Measurements from ENCODE around the gene P2RX4. TPM values are rescaled to one million over a fixed set of nuclear protein-coding genes. Genes with fewer than 3 reads are reported as not detected.

Gene P2RX4
- polyA plus RNA-seq, 1 experiment: 18.9 TPM

DNA sequence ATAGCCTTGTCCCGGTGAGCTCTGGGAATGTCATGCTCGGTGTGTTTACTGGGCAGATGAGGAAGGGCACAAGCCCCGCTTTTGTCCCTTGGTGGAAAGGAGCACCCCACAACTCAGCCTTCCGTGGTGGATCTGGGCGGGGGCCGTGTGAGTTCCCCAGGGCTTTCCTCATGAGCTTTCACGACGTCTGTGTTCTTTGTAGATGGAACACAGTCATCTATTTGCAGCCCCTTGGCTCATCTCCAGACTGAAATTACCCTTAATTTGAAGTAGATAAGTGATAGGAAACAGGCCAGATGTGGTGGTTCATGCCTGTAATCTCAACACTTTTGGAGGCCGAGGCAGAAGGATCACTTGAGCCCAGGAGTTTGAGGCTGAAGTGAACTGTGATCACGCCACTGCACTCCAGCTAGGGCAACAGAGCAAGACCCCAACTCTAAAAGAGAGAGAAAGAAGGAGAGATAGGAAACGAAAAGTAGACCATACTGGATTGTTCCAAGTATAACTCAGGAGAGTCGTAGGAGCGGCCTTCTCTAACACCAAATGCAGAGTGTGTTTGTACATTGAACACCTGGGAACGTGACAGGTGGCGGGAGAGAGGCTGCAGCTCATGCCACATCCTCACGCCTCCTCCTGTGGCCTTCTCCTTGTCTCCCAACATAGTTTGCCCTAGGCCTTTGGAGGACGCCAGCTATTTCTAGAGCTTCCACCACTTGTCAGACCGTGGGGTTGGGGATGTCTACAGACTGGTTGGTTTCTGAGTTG, 8.8 kb downstream of the P2RX4 start:
- POLR2A ChIA-PET: no interaction called here
- CTCF ChIA-PET: no interaction called here
- Histone ChIP-seq H3K4me3 (ENCODE audit: low read depth, low read length) (no peak overlapping the region), H3K27me3 (ENCODE audit: control insufficient read depth, insufficient read depth, low read length) (no peaks in the 10 kb centered on the region), H3K9me3 (ENCODE audit: control insufficient read depth, insufficient read depth, low read length) (no peaks in the 10 kb centered on the region), H3K27ac (ENCODE audit: low read depth, low read length) (no peak overlapping the region)
- no peak for DNase-seq (ENCODE audit: low read depth, low spot score)
- TF ChIP-seq, protein P1, sequence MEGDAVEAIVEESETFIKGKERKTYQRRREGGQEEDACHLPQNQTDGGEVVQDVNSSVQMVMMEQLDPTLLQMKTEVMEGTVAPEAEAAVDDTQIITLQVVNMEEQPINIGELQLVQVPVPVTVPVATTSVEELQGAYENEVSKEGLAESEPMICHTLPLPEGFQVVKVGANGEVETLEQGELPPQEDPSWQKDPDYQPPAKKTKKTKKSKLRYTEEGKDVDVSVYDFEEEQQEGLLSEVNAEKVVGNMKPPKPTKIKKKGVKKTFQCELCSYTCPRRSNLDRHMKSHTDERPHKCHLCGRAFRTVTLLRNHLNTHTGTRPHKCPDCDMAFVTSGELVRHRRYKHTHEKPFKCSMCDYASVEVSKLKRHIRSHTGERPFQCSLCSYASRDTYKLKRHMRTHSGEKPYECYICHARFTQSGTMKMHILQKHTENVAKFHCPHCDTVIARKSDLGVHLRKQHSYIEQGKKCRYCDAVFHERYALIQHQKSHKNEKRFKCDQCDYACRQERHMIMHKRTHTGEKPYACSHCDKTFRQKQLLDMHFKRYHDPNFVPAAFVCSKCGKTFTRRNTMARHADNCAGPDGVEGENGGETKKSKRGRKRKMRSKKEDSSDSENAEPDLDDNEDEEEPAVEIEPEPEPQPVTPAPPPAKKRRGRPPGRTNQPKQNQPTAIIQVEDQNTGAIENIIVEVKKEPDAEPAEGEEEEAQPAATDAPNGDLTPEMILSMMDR (IDR thresholded peaks at IDR 0.05; ENCODE audit: low read depth, low read length): no peak

DNA sequence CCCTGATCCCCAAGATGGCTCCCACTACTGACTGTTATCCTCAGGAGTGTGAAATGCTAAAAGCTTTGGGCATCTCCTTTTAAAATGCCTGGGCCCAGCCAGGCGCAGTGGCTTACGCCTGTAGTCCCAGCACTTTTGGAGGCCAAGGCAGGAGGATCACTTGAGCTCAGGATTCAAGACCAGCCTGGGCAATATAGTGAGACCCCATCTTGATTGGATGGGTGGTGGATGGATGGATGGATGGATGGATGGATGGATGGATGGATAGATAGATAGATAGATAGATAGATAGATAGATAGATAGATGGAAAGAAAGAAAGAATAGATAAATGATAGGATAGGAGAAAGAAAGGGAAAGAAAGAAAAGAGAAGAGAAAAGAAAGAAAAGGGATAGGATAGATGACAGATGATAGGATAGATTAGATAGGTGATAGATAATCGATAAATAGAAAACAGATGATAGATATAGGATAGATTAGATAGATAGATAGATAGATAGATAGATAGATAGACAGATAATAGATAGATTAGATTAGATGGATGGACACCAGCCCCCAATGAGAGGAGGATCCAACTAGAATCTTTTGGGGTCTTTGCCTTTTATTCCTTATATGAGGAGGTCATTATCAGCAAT, 9.5 kb downstream of the P2RX4 start:
- no peak overlapping the region for H3K27ac ChIP-seq (ENCODE audit: low read depth, low read length)
- CTCF ChIA-PET: no interaction called here
- no peaks in the 10 kb centered on the region for H3K9me3 ChIP-seq (ENCODE audit: control insufficient read depth, insufficient read depth, low read length)
- H3K4me3 ChIP-seq (ENCODE audit: low read depth, low read length): no peak overlapping the region
- POLR2A ChIA-PET: no interaction called here
- TF ChIP-seq, protein P1 (IDR thresholded peaks at IDR 0.05; ENCODE audit: low read depth, low read length): no peak
- no peak for DNase-seq (ENCODE audit: low read depth, low spot score)
- no peaks in the 10 kb centered on the region for H3K27me3 ChIP-seq (ENCODE audit: control insufficient read depth, insufficient read depth, low read length)

DNA sequence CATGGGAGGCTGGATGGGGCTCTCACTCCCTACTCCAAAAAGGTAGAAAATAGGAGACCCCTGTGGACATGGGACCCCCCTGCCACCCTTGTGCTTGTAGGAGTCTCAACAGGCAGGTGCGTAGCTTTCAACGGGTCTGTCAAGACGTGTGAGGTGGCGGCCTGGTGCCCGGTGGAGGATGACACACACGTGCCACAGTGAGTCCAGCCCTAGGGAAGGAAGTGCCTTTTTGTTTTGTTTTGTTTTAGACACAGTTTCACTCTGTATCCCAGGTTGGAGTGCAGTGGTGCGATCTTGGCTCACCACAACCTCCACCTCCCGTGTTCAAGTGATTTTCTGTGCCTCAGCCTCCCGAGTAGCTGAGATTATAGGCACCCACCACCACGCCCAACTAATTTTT, 12.9 kb downstream of the P2RX4 start:
- CTCF ChIA-PET: no interaction called here
- Histone ChIP-seq H3K9me3 (ENCODE audit: control insufficient read depth, insufficient read depth, low read length) (no peaks in the 10 kb centered on the region), H3K27me3 (ENCODE audit: control insufficient read depth, insufficient read depth, low read length) (no peaks in the 10 kb centered on the region), H3K4me3 (ENCODE audit: low read depth, low read length) (no peak overlapping the region), H3K27ac (ENCODE audit: low read depth, low read length) (no peak overlapping the region)
- POLR2A ChIA-PET: no interaction called here
- no peak for DNase-seq (ENCODE audit: low read depth, low spot score)
- TF ChIP-seq, protein P1 (IDR thresholded peaks at IDR 0.05; ENCODE audit: low read depth, low read length): no peak

DNA sequence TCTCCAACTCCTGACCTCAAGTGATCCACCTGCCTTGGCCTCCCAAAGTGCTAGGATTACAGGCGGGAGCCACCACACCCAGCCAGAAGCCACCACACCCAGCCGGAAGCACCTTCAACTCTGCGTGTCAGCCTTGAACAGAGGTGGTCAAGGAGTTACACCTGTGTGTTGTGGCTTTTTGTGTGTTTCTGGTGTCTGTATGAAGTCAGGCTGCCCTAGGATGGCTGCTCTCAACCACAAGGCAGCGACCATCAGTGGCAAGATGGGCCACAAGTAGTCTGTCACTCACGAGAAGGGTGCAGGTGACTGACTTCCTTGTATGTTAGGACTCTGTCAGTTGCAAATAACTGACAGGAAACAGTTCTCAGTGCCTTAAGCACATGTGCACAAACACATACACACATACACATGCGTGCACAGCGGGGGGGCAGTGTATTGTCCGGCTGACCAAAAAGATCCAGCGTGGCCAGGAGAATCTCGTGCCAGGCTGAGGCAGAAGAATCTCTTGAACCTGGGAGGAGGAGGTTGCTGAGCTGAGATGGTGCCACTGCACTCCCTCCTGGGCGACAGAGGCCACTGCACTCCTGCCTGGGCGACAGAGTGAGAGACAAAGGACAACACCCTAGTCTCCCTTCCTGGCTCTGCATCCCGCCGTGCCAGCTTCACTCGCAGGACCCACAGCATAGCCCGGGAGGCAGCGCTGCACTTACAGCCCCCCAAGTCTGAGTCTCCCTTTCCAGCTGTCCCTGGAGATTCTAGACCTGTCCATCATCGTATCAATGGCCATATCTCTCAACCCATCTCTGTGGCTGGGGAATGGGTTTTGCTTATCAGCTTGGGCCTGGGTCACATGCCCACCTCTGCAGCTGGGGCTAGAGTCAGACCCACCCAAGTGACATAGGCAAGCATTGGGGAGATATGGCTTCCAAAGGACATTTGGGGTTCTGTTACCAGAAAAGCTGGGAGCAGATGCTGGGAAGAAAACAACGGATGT, 13.7 kb downstream of the P2RX4 start:
- no peaks in the 10 kb centered on the region for H3K27me3 ChIP-seq (ENCODE audit: control insufficient read depth, insufficient read depth, low read length)
- H3K27ac ChIP-seq (ENCODE audit: low read depth, low read length): no peak overlapping the region
- no peak overlapping the region for H3K4me3 ChIP-seq (ENCODE audit: low read depth, low read length)
- no peaks in the 10 kb centered on the region; the same call in 1 of the 2 replicates for H3K9me3 ChIP-seq (ENCODE audit: control insufficient read depth, insufficient read depth, low read length)
- DNase-seq (ENCODE audit: low read depth, low spot score): no peak
- TF ChIP-seq, protein P1 (IDR thresholded peaks at IDR 0.05; ENCODE audit: low read depth, low read length): peak; percentile 25; the same call in 1 of the 2 replicates
- POLR2A ChIA-PET: interaction anchor here (0.5 kb wide), 1 partner anchor 232 kb away, joined by 3 read pairs; no protein-coding TSS in a partner anchor
- CTCF ChIA-PET: no interaction called here
